ENCODE measurements around the gene EDIL3. TPM values are rescaled to one million over a fixed set of nuclear protein-coding genes. Genes with fewer than 3 reads are reported as not detected.
A peak's percentile ranks its signal among the peaks of the same experiment; 100 is the strongest.

Gene EDIL3
- total and polyA plus RNA-seq, 2 donors (not counting 3 experiments of a cell fraction or from before 2014, with no cell fraction given): 9.1 to 28.8 TPM

DNA sequence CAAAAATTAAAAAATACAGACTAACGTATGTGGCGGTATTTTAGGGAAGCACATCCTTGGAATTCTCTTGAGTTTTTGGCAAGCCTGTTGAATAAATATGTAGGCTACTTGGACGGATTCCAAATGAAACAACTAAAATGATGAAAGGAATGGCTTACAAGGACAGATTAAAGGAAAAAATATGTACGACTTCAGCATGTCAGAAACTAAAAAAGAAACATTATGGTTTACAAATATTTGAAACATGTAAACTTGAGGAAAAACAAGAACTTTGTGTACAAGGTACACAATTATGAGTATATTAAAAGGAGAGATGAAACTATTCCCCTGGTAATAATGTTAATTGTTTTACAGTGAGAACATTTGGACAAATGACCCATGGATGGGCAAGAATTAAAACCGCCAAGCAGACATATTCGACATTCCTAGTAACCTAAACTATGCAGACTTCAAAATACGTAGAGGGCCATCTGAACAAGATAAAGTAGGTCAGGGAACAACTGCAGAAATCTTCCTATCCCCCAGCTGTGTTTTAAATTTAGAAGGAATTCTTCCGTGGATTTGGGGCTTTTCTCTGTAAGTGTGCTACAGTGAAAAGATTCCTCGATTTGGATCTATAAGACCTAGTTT is 12.5 kb downstream of the EDIL3 start:
- FAIRE-seq: no peak

More for the DNA sequence above, 12.5 kb downstream of the EDIL3 start:
- H3K9ac ChIP-seq (replicated peaks; ENCODE audit: extremely low read depth, insufficient read depth, low read length): no peak overlapping the region
- no peaks in the 10 kb centered on the region for H3K4me1 ChIP-seq (ENCODE audit: control insufficient read depth, extremely low read depth, insufficient read depth, low read length)
- POLR2A ChIA-PET: no interaction called here
- H3K4me2 ChIP-seq (ENCODE audit: insufficient read depth, low read length): peak overlapping the region; percentile 3
- H3K36me3 ChIP-seq (ENCODE audit: control insufficient read depth in 2 of 2, extremely low read depth in 1 of 2, insufficient read depth in 2 of 2, low read length in 2 of 2): no peaks in the 10 kb centered on the region
- intact Hi-C loops (cut with micrococcal nuclease) (no loop called here), dilution Hi-C loops (cut with MboI; ENCODE audit: extremely low pct_ligation_motif_present, low sequenced_read_pairs) (no loop called here)
- no peaks in the 10 kb centered on the region for H3K27me3 ChIP-seq (ENCODE audit: control insufficient read depth in 2 of 2, insufficient read depth in 2 of 2, low read length in 2 of 2)
- no TSS peak for BruUV-seq (replicated peaks)
- no peaks in the 10 kb centered on the region for H3K9me1 ChIP-seq (replicated peaks; ENCODE audit: control insufficient read depth, extremely low read depth, insufficient read depth, low read length)
- no peak overlapping the region for H3K4me3 ChIP-seq (replicated peaks in 1 of 3; ENCODE audit: insufficient read depth in 1 of 3, low read depth in 1 of 3, low read length in 3 of 3)
- TF ChIP-seq POLR2A (IDR thresholded peaks at IDR 0.05; ENCODE audit: low read depth, low read length) (no peak), EZH2 (IDR thresholded peaks at IDR 0.05; ENCODE audit: borderline replicate concordance, low read depth, low read length, severe bottlenecking) (no peak), MYC (IDR thresholded peaks at IDR 0.05; ENCODE audit: low read depth, low read length) (no peak), JUN (IDR thresholded peaks at IDR 0.05; ENCODE audit: borderline replicate concordance, insufficient read depth, insufficient read length, low read depth) (no peak), FOS (IDR thresholded peaks at IDR 0.05; ENCODE audit: borderline replicate concordance, insufficient read depth, low read length) (no peak), POLR2AphosphoS5 (IDR thresholded peaks at IDR 0.05; ENCODE audit: insufficient read depth, low read depth, low read length) (no peak), GATA2 (IDR thresholded peaks at IDR 0.05; ENCODE audit: insufficient read depth, insufficient read length, low read depth, low read length) (no peak)
- TF ChIP-seq, protein P1, sequence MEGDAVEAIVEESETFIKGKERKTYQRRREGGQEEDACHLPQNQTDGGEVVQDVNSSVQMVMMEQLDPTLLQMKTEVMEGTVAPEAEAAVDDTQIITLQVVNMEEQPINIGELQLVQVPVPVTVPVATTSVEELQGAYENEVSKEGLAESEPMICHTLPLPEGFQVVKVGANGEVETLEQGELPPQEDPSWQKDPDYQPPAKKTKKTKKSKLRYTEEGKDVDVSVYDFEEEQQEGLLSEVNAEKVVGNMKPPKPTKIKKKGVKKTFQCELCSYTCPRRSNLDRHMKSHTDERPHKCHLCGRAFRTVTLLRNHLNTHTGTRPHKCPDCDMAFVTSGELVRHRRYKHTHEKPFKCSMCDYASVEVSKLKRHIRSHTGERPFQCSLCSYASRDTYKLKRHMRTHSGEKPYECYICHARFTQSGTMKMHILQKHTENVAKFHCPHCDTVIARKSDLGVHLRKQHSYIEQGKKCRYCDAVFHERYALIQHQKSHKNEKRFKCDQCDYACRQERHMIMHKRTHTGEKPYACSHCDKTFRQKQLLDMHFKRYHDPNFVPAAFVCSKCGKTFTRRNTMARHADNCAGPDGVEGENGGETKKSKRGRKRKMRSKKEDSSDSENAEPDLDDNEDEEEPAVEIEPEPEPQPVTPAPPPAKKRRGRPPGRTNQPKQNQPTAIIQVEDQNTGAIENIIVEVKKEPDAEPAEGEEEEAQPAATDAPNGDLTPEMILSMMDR (IDR thresholded peaks at IDR 0.05; ENCODE audit: extremely low read depth in 1 of 2, insufficient read depth in 1 of 2, low read depth in 1 of 2, low read length in 2 of 2): no peak
- TF ChIP-seq, protein P2, sequence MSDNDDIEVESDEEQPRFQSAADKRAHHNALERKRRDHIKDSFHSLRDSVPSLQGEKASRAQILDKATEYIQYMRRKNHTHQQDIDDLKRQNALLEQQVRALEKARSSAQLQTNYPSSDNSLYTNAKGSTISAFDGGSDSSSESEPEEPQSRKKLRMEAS (IDR thresholded peaks at IDR 0.05; ENCODE audit: insufficient read depth, insufficient read length): no peak
- peak; percentile 61 for DNase-seq (ENCODE audit: low read depth, low spot score)
- no peaks in the 10 kb centered on the region for H3K79me2 ChIP-seq (ENCODE audit: control insufficient read depth, insufficient read depth, low read length)
- CTCF ChIA-PET: interaction anchor here (1.0 kb wide), 1 partner anchor 66 kb away, joined by 3 read pairs; no protein-coding TSS in a partner anchor
- H3K27ac ChIP-seq (ENCODE audit: insufficient read depth, low read depth, low read length): no peak overlapping the region
- H2AFZ ChIP-seq (ENCODE audit: low read depth, low read length): no peak overlapping the region
- H3K9me3 ChIP-seq (replicated peaks; ENCODE audit: control insufficient read depth, insufficient read depth, low read length): no peaks in the 10 kb centered on the region
- H4K20me1 ChIP-seq (replicated peaks; ENCODE audit: control insufficient read depth, extremely low read depth, insufficient read depth, low read length): no peaks in the 10 kb centered on the region
